ENCODE data around the gene PUM1.

- TF ChIP-seq CTCF (IDR thresholded peaks at IDR 0.05) (no peak), EP300 (IDR thresholded peaks at IDR 0.05) (no peak), POLR2A (IDR thresholded peaks at IDR 0.05) (no peak)
Observed at GRCh38 chr1:31111290-31111951, 45.9 kb upstream of the PUM1 start.
